Left colon (tissue), 2 donors: ENCODE results near the gene TMEM108. TPM values are rescaled to one million over a fixed set of nuclear protein-coding genes. Genes with fewer than 3 reads are reported as not detected.

Experiments
- ATAC-seq: fragments of 200-7000 bp; cut with Tn5 transposase; one replicate; pipeline ENCODE4 v1.9.1; 2020; ENCODE audit warnings: mild to moderate bottlenecking, moderate library complexity
- DNase-seq, 2 donors: peaks; one replicate each; pipeline ENCODE4 v3.0.0-alpha.2; 2020
- intact Hi-C, 2 donors: fragments of 100-400 bp; cut with DNase I in 1 of 2; cut with micrococcal nuclease in 1 of 2; formaldehyde crosslinking; loops; one replicate each; pipeline versions ENCODE4 v1.11.2 to v1.14.0; 2022; cut with DNase I, micrococcal nuclease
- total RNA-seq, 2 donors: library from RNA; stranded (reverse); fragmentation: NEBNext Ultra II Directional; extraction: Animal tissue kit (Norgen Biotek cat#: 25700); gene quantifications; one replicate each; pipeline ENCODE4 v1.2.1, GENCODE V29; 2021
- donor health status: DM: no; HTN: no; CAD: no.
- donor health status: DM: yes; HTN: yes; CAD: no.

TMEM108 gene
- total RNA-seq, 2 donors from 2014 or later = 0.40 to 0.92 TPM

GRCh38 chr3:133254716-133255115 is 216.5 kb downstream of the TMEM108 start:
- intact Hi-C loops = no loop called here
- DNase-seq (no peak), ATAC-seq (no peak)

- intact Hi-C loops = no loop called here
- ATAC-seq (no peak), DNase-seq (no peak)
Observed at GRCh38 chr3:133256787-133257483, 218.7 kb downstream of the TMEM108 start.

GRCh38 chr3:133258358-133258757 is 220.2 kb downstream of the TMEM108 start:
- intact Hi-C loops = no loop called here
- DNase-seq = no peak
- ATAC-seq = no peak

GRCh38 chr3:133259767-133260166 is 221.6 kb downstream of the TMEM108 start:
- intact Hi-C loops = no loop called here
- ATAC-seq = no peak

GRCh38 chr3:133262333-133262732 is 224.1 kb downstream of the TMEM108 start:
- intact Hi-C loops = no loop called here
- ATAC-seq = no peak

More at GRCh38 chr3:133259767-133260166, 221.6 kb downstream of the TMEM108 start:
- DNase-seq = no peak

GRCh38 chr3:133264920-133265319 is 226.7 kb downstream of the TMEM108 start:
- no peak for ATAC-seq
- DNase-seq = no peak
- intact Hi-C loops = no loop called here

More at GRCh38 chr3:133262333-133262732, 224.1 kb downstream of the TMEM108 start:
- DNase-seq = no peak

GRCh38 chr3:133268726-133269134 is 230.5 kb downstream of the TMEM108 start:
- ATAC-seq (no peak), DNase-seq (no peak)
- intact Hi-C loops = no loop called here

- intact Hi-C loops = no loop called here
- DNase-seq (no peak), ATAC-seq (no peak)
Observed at GRCh38 chr3:133269393-133269792, 231.2 kb downstream of the TMEM108 start.

- intact Hi-C loops = no loop called here
- DNase-seq (no peak), ATAC-seq (no peak)
Observed at GRCh38 chr3:133270631-133271030, 232.4 kb downstream of the TMEM108 start.

- DNase-seq (no peak), ATAC-seq (no peak)
- intact Hi-C loops = no loop called here
Observed at GRCh38 chr3:133271042-133271441, 232.9 kb downstream of the TMEM108 start.

GRCh38 chr3:133271539-133271938 is 233.3 kb downstream of the TMEM108 start:
- intact Hi-C loops = no loop called here
- ATAC-seq (no peak), DNase-seq (no peak)

GRCh38 chr3:133273346-133273745 is 235.2 kb downstream of the TMEM108 start:
- intact Hi-C loops = no loop called here
- DNase-seq = no peak
- ATAC-seq = no peak

GRCh38 chr3:133274477-133274876 is 236.3 kb downstream of the TMEM108 start:
- DNase-seq (no peak), ATAC-seq (no peak)
- intact Hi-C loops = no loop called here

GRCh38 chr3:133276594-133276993 is 238.4 kb downstream of the TMEM108 start:
- DNase-seq (no peak), ATAC-seq (no peak)
- intact Hi-C loops = no loop called here

GRCh38 chr3:133277813-133278212 is 239.6 kb downstream of the TMEM108 start:
- ATAC-seq (no peak), DNase-seq (no peak)
- intact Hi-C loops = no loop called here

- intact Hi-C loops = no loop called here
- ATAC-seq (no peak), DNase-seq (no peak)
Observed at GRCh38 chr3:133278260-133279043, 240.3 kb downstream of the TMEM108 start.

- DNase-seq = no peak
- no peak for ATAC-seq
- intact Hi-C loops = no loop called here
Observed at GRCh38 chr3:133280586-133280985, 242.4 kb downstream of the TMEM108 start.

- intact Hi-C loops = no loop called here
- no peak for ATAC-seq
Observed at GRCh38 chr3:133282236-133282635, 244.0 kb downstream of the TMEM108 start.

GRCh38 chr3:133283958-133284807 is 246.0 kb downstream of the TMEM108 start:
- intact Hi-C loops = no loop called here
- DNase-seq = no peak
- no peak for ATAC-seq

More at GRCh38 chr3:133282236-133282635, 244.0 kb downstream of the TMEM108 start:
- no peak for DNase-seq
